COLO668 (cell line): Measurements from ENCODE around the gene ATG9B.

Experiments
- DNase-seq: peaks from one replicate; lab custom pipeline; 2025; ENCODE audit not compliant: unreplicated experiment; lab: John Stamatoyannopoulos, UW

The ATG9B gene

GRCh38 chr7:150986099-150986512, 38.2 kb downstream of the ATG9B start:
- peak; percentile 79 for DNase-seq

- DNase-seq: no peak
Observed at GRCh38 chr7:150983893-150984368, 40.4 kb downstream of the ATG9B start.

GRCh38 chr7:150982351-150982750, 41.9 kb downstream of the ATG9B start:
- no peak for DNase-seq

- no peak for DNase-seq
Observed at GRCh38 chr7:150981644-150982043, 42.6 kb downstream of the ATG9B start.

- DNase-seq: peak; percentile 10
Observed at GRCh38 chr7:150980663-150981062, 43.6 kb downstream of the ATG9B start.

- DNase-seq: peak; percentile 37
Observed at GRCh38 chr7:150979713-150980390, 44.4 kb downstream of the ATG9B start.

- peak; percentile 90 for DNase-seq
Observed at GRCh38 chr7:150978126-150978789, 46.0 kb downstream of the ATG9B start, which contains the start of gene KCNH2. KCNH2 (minus strand) TSS chr7:150978321; CDS start chr7:150977913, 408 bp downstream.

- DNase-seq: peak; percentile 49
Observed at GRCh38 chr7:150977382-150978125, 46.7 kb downstream of the ATG9B start.

GRCh38 chr7:150976529-150977381, 47.5 kb downstream of the ATG9B start:
- peak; percentile 70 for DNase-seq

GRCh38 chr7:150975536-150976319, 48.6 kb downstream of the ATG9B start:
- peak; percentile 30 for DNase-seq

- DNase-seq: peak; percentile 84
Observed at GRCh38 chr7:150974468-150975391, 49.6 kb downstream of the ATG9B start.

- DNase-seq: peak; percentile 95
Observed at GRCh38 chr7:150973571-150974451, 50.5 kb downstream of the ATG9B start.

- DNase-seq: no peak
Observed at GRCh38 chr7:150972741-150973140, 51.6 kb downstream of the ATG9B start.

GRCh38 chr7:150972023-150972468, 52.2 kb downstream of the ATG9B start:
- DNase-seq: peak; percentile 75

GRCh38 chr7:150971242-150972022, 52.9 kb downstream of the ATG9B start:
- peak; percentile 80 for DNase-seq

- no peak for DNase-seq
Observed at GRCh38 chr7:150970424-150970823, 53.9 kb downstream of the ATG9B start.

- peak; percentile 81 for DNase-seq
Observed at GRCh38 chr7:150969475-150969874, 54.8 kb downstream of the ATG9B start.
